Measurements from ENCODE around the gene ARHGAP33. TPM values are rescaled to one million over a fixed set of nuclear protein-coding genes. Genes with fewer than 3 reads are reported as not detected.

Gene ARHGAP33
- total and polyA plus RNA-seq, 2 experiments from 2014 or later = 11.6 to 22.1 TPM

- no peak for DNase-seq (ENCODE audit: low spot score)
- Histone ChIP-seq H3K9me2 (ENCODE audit: insufficient read depth) (no peaks in the 10 kb centered on the region), H3K79me2 (replicated peaks; ENCODE audit: insufficient read depth) (no peaks in the 10 kb centered on the region), H3K36me3 (ENCODE audit: insufficient read depth) (no peaks in the 10 kb centered on the region), H3K27ac (ENCODE audit: low read depth) (no peak overlapping the region), H3K27me3 (ENCODE audit: insufficient read depth) (peaks cover 13% of the 10 kb centered on the region), H3K4me2 (peak overlapping the region; percentile 89), H3F3A (replicated peaks; ENCODE audit: low read depth) (peaks cover 9% of the 10 kb centered on the region; the same call in 1 of the 2 replicates), H3K4me1 (ENCODE audit: insufficient read depth) (peaks cover 29% of the 10 kb centered on the region), H3K4me3 (no peak overlapping the region; the same call in 1 of the 2 replicates), H4K20me1 (replicated peaks; ENCODE audit: insufficient read depth) (no peaks in the 10 kb centered on the region), H2AFZ (no peak overlapping the region)
- H3K27ac Mint-ChIP-seq = no peak overlapping the region
- no peaks in the 10 kb centered on the region; the same call in 2 of the 3 replicates for H3K9me3 Mint-ChIP-seq
- H3K4me1 Mint-ChIP-seq = peaks cover 42% of the 10 kb centered on the region
- ATAC-seq = no peak
- H3K27me3 Mint-ChIP-seq (ENCODE audit: insufficient read depth, low read depth, poor library complexity) = peaks cover 29% of the 10 kb centered on the region
- peaks cover 2% of the 10 kb centered on the region; the same call in 1 of the 3 replicates for H3K36me3 Mint-ChIP-seq (ENCODE audit: low read depth)
- no peak overlapping the region; the same call in 2 of the 3 replicates for H3K4me3 Mint-ChIP-seq
- no peak for TF ChIP-seq ETS1 (IDR thresholded peaks at IDR 0.05)
- TF ChIP-seq ZNF331 (CRISPR knock-in tag; IDR thresholded peaks at IDR 0.05; ENCODE audit: low read depth) = no peak
- TF ChIP-seq CTCF (conservative IDR thresholded peaks at IDR 0.05; ENCODE audit: low read depth in 2 of 2) = no peak
- TF ChIP-seq STAT1 (IDR thresholded peaks at IDR 0.05; ENCODE audit: unreplicated experiment) = no peak
- no peak for TF ChIP-seq NANOG (IDR thresholded peaks at IDR 0.05; ENCODE audit: borderline replicate concordance)
- TF ChIP-seq CREB1 (CRISPR knock-in tag; IDR thresholded peaks at IDR 0.05; ENCODE audit: low read depth) = no peak
- TF ChIP-seq EZH2phosphoT487 (IDR thresholded peaks at IDR 0.05; ENCODE audit: unreplicated experiment) = no peak
Measured at GRCh38 chr19:35777961-35778360, 2.6 kb downstream of the ARHGAP33 start.

- ATAC-seq = no peak
Measured at GRCh38 chr19:35779033-35779432, 3.7 kb downstream of the ARHGAP33 start.

More at GRCh38 chr19:35779033-35779432, 3.7 kb downstream of the ARHGAP33 start:
- no peak overlapping the region for H3K4me3 ChIP-seq
- no peak overlapping the region for H2AFZ ChIP-seq
- Mint-ChIP-seq H3K9me3 (no peaks in the 10 kb centered on the region; the same call in 2 of the 3 replicates), H3K36me3 (ENCODE audit: low read depth) (peaks cover 6% of the 10 kb centered on the region; the same call in 1 of the 3 replicates), H3K27me3 (ENCODE audit: insufficient read depth, low read depth, poor library complexity) (peaks cover 35% of the 10 kb centered on the region), H3K4me1 (peaks cover 51% of the 10 kb centered on the region), H3K27ac (no peak overlapping the region), H3K4me3 (no peak overlapping the region)
- no peaks in the 10 kb centered on the region for H3K36me3 ChIP-seq (ENCODE audit: insufficient read depth)
- H3K4me1 ChIP-seq (ENCODE audit: insufficient read depth) = peaks cover 29% of the 10 kb centered on the region
- H3K27me3 ChIP-seq (ENCODE audit: insufficient read depth) = peaks cover 11% of the 10 kb centered on the region
- H3K9me2 ChIP-seq (ENCODE audit: insufficient read depth) = no peaks in the 10 kb centered on the region
- no peak for DNase-seq (ENCODE audit: low spot score)
- H3F3A ChIP-seq (replicated peaks; ENCODE audit: low read depth) = peaks cover 9% of the 10 kb centered on the region; the same call in 1 of the 2 replicates
- no peaks in the 10 kb centered on the region for H3K79me2 ChIP-seq (replicated peaks; ENCODE audit: insufficient read depth)
- no peak overlapping the region for H3K27ac ChIP-seq (ENCODE audit: low read depth)
- TF ChIP-seq ZNF462 (CRISPR knock-in tag; IDR thresholded peaks at IDR 0.05) (no peak), NANOG (IDR thresholded peaks at IDR 0.05; ENCODE audit: borderline replicate concordance) (no peak)
- H3K4me2 ChIP-seq = no peak overlapping the region
- H4K20me1 ChIP-seq (replicated peaks; ENCODE audit: insufficient read depth) = no peaks in the 10 kb centered on the region

All from GM23338 (cell line).